CD4-positive, alpha-beta T cell (primary cell): Measurements from ENCODE around the gene GPR183. TPM values are rescaled to one million over a fixed set of nuclear protein-coding genes. Genes with fewer than 3 reads are reported as not detected.
A peak's percentile ranks its signal among the peaks of the same experiment; 100 is the strongest.

Source experiments
- ATAC-seq: fragments of 200-7000 bp; cut with Tn5 transposase; one replicate; pipeline ENCODE4 v1.10.0; 2022; ENCODE audit warnings: mild to moderate bottlenecking; ENCODE audit not compliant: poor library complexity
- CTCF ChIA-PET: fragments of 350-600 bp; sonication (Branson Sonifier 250); formaldehyde crosslinking; loops from one replicate; lab custom pipeline; 2021; ENCODE audit warnings: antibody characterized with exemption, inconsistent platforms; lab: Charles Lee
- POLR2A ChIA-PET: fragments of 350-600 bp; sonication (Branson Sonifier 250); formaldehyde crosslinking; loops from one replicate; lab custom pipeline; 2021; ENCODE audit warnings: antibody characterized with exemption, inconsistent platforms; lab: Charles Lee
- DNase-seq, 14 experiments: peaks; one replicate each; pipeline ENCODE4 v3.0.0-alpha.2; 2013 to 2020; ENCODE audit warnings: mixed read lengths in 2 of 14
- H3K27ac ChIP-seq, 2 donors: one replicate each; pipeline versions ENCODE4 v1.5.1 to v1.7.0; 2013; ENCODE audit warnings: low read length in 2 of 2, low read depth in 1 of 2, mild to moderate bottlenecking in 1 of 2
- H3K27me3 ChIP-seq, 2 experiments: 1 replicate in 1 of 2; 2 replicates in 1 of 2; pipeline versions ENCODE4 v1.6.1 to v1.7.0; 2013; ENCODE audit warnings: low read length in 2 of 2, control low read depth in 1 of 2, mild to moderate bottlenecking in 1 of 2, moderate library complexity in 1 of 2; ENCODE audit not compliant: insufficient read depth in 2 of 2, control insufficient read depth in 1 of 2
- H3K36me3 ChIP-seq: one replicate; pipeline ENCODE4 v1.6.1; 2013; ENCODE audit warnings: low read length, control low read depth; ENCODE audit not compliant: insufficient read depth
- H3K4me1 ChIP-seq: one replicate; pipeline ENCODE4 v1.6.1; 2013; ENCODE audit warnings: low read length, control low read depth; ENCODE audit not compliant: insufficient read depth
- H3K4me3 ChIP-seq: one replicate; pipeline ENCODE4 v1.5.1; 2013; ENCODE audit warnings: mild to moderate bottlenecking, low read length, moderate library complexity
- H3K9me3 ChIP-seq, 2 experiments: 1 replicate in 1 of 2; 2 replicates in 1 of 2; pipeline versions ENCODE4 v1.6.1 to v1.7.0; 2013; ENCODE audit warnings: low read length in 2 of 2, mild to moderate bottlenecking in 2 of 2, control low read depth in 1 of 2, moderate library complexity in 1 of 2; ENCODE audit not compliant: control insufficient read depth in 1 of 2, insufficient read depth in 1 of 2
- H3K27ac Mint-ChIP-seq: one replicate; pipeline ENCODE4 v1.8.0; 2020; ENCODE audit warnings: mixed read lengths
- H3K27me3 Mint-ChIP-seq: one replicate; pipeline ENCODE4 v1.8.0; 2021; ENCODE audit warnings: mixed read lengths
- H3K36me3 Mint-ChIP-seq: one replicate; pipeline ENCODE4 v1.8.0; 2021; ENCODE audit warnings: low read depth, mixed read lengths
- H3K4me1 Mint-ChIP-seq: one replicate; pipeline ENCODE4 v1.8.0; 2021; ENCODE audit warnings: low read depth, mixed read lengths
- H3K4me3 Mint-ChIP-seq: one replicate; pipeline ENCODE4 v1.8.0; 2020; ENCODE audit warnings: mild to moderate bottlenecking, mixed read lengths
- H3K9me3 Mint-ChIP-seq: one replicate; pipeline ENCODE4 v1.8.0; 2020; ENCODE audit warnings: mixed read lengths
- CTCF ChIP-seq: fragments of 200-600 bp; IDR thresholded peaks from one replicate; pipeline ENCODE4 v1.8.0; 2022; ENCODE audit warnings: antibody characterized with exemption, mild to moderate bottlenecking
- intact Hi-C, 2 experiments: fragments of 100-400 bp; cut with DNase I in 1 of 2; cut with micrococcal nuclease in 1 of 2; formaldehyde crosslinking; loops; one replicate each; pipeline versions ENCODE4 v1.15.1 to v1.9.0; 2023 to 2025; cut with DNase I, micrococcal nuclease
- total RNA-seq, 174 experiments: library from RNA in 2 of 174; stranded (reverse) in 2 of 174; gene quantifications; one replicate each; pipeline ENCODE4 v1.2.3 and lab custom pipeline; 2021 to 2026

The GPR183 gene
- total RNA-seq, 2 experiments from 2014 or later, result 330 to 337 TPM

GRCh38 chr13:99355267-99356011 lies 48.2 kb upstream of the GPR183 start:
- DNase-seq, result peak in 4 of 14 experiments; percentile 43 to 52 (median 50)
- TF ChIP-seq CTCF, result no peak
- H3K27ac ChIP-seq, result peak overlapping the region; percentile 93 to 97
- ChIA-PET CTCF (interaction anchor here (1.1 to 2.8 kb wide), 5 partner anchors 15 to 86 kb away, joined by 3 to 14 read pairs (median 9); no protein-coding TSS in a partner anchor), POLR2A (interaction anchor here (0.8 to 8.3 kb wide), 20 partner anchors 11 to 155 kb away, joined by 3 to 220 read pairs (median 6); partner anchors contain the start of genes GPR183 and UBAC2)
- no peaks in the 10 kb centered on the region for H3K27me3 ChIP-seq
- no peak for ATAC-seq
- Mint-ChIP-seq H3K27ac (peak overlapping the region; percentile 97), H3K4me1 (peaks cover 100% of the 10 kb centered on the region), H3K4me3 (peak overlapping the region; percentile 58), H3K27me3 (no peaks in the 10 kb centered on the region), H3K9me3 (no peaks in the 10 kb centered on the region), H3K36me3 (peaks cover 70% of the 10 kb centered on the region)
- intact Hi-C loops, result loop anchor here in 1 of 2 experiments (1.0 to 5.0 kb wide), 5 partner anchors 29 to 138 kb away; no protein-coding TSS in a partner anchor
- H3K36me3 ChIP-seq, result peaks cover 14% of the 10 kb centered on the region
- H3K9me3 ChIP-seq, result no peaks in the 10 kb centered on the region
- peaks cover 98% of the 10 kb centered on the region for H3K4me1 ChIP-seq
- no peak overlapping the region for H3K4me3 ChIP-seq

GRCh38 chr13:99354371-99354951 lies 47.3 kb upstream of the GPR183 start:
- CTCF ChIA-PET, result interaction anchor here (4.1 kb wide), 1 partner anchor 20 kb away, joined by 15 read pairs; no protein-coding TSS in a partner anchor
- Histone ChIP-seq H3K27ac (peak overlapping the region; percentile 93 to 97), H3K27me3 (no peaks in the 10 kb centered on the region), H3K4me3 (no peak overlapping the region), H3K36me3 (peaks cover 18% of the 10 kb centered on the region), H3K9me3 (no peaks in the 10 kb centered on the region), H3K4me1 (peaks cover 92% of the 10 kb centered on the region)
- H3K27me3 Mint-ChIP-seq, result no peaks in the 10 kb centered on the region
- H3K4me3 Mint-ChIP-seq, result peak overlapping the region; percentile 72
- DNase-seq (peak in 4 of 14 experiments; percentile 47 to 60 (median 52)), ATAC-seq (no peak)
- POLR2A ChIA-PET, result interaction anchor here (1.1 to 8.3 kb wide), 10 partner anchors 12 to 82 kb away, joined by 3 to 220 read pairs (median 46); partner anchors contain the start of gene GPR183
- H3K27ac Mint-ChIP-seq, result peak overlapping the region; percentile 97
- no peak for TF ChIP-seq CTCF
- peaks cover 99% of the 10 kb centered on the region for H3K4me1 Mint-ChIP-seq
- peaks cover 68% of the 10 kb centered on the region for H3K36me3 Mint-ChIP-seq
- no peaks in the 10 kb centered on the region for H3K9me3 Mint-ChIP-seq
- intact Hi-C loops, result loop anchor here in 1 of 2 experiments (5.0 kb wide), 1 partner anchor 37 kb away; no protein-coding TSS in a partner anchor

- no peaks in the 10 kb centered on the region for H3K27me3 ChIP-seq
- Mint-ChIP-seq H3K36me3 (peaks cover 68% of the 10 kb centered on the region), H3K27ac (peak overlapping the region; percentile 97), H3K9me3 (no peaks in the 10 kb centered on the region), H3K4me1 (peaks cover 99% of the 10 kb centered on the region), H3K4me3 (peak overlapping the region; percentile 72), H3K27me3 (no peaks in the 10 kb centered on the region)
- no peak for TF ChIP-seq CTCF
- intact Hi-C loops, result loop anchor here (1.0 to 5.0 kb wide), 3 partner anchors 13 to 47 kb away; partner anchors contain the start of gene GPR183 (in 1 of the 2)
- H3K36me3 ChIP-seq, result peaks cover 22% of the 10 kb centered on the region
- ChIA-PET POLR2A (interaction anchor here (0.6 to 8.3 kb wide), 14 partner anchors 12 to 160 kb away, joined by 3 to 220 read pairs (median 26); partner anchors contain the start of genes GPR18, GPR183 and UBAC2), CTCF (interaction anchor here (3.0 to 4.1 kb wide), 2 partner anchors 21 to 83 kb away, joined by 15 to 20 read pairs; no protein-coding TSS in a partner anchor)
- H3K9me3 ChIP-seq, result no peaks in the 10 kb centered on the region
- peak in 3 of 14 experiments; percentile 47 to 59 (median 51) for DNase-seq
- H3K4me3 ChIP-seq, result no peak overlapping the region
- H3K27ac ChIP-seq, result peak overlapping the region; percentile 93 to 97
- peaks cover 91% of the 10 kb centered on the region for H3K4me1 ChIP-seq
- ATAC-seq, result no peak
Observed at GRCh38 chr13:99353836-99354235, 46.6 kb upstream of the GPR183 start.
